NCI-H524 (cell line): ENCODE measurements around the gene C13orf46.
"Not testable (repeated sequence)": the region's sequence is repeated elsewhere in the genome, so short reads cannot be mapped to it uniquely, and the experiment has no call there.

ENCODE experiments used
- DNase-seq, 2 experiments: peaks; one replicate each; lab custom pipeline; 2025; lab: John Stamatoyannopoulos, UW

Gene C13orf46

GRCh38 chr13:113973218-113974164, at the start of gene C13orf46:
Gene C13orf46 (minus strand): TSS chr13:113974076. CDS start chr13:113973997, 79 bp downstream.
- DNase-seq: no peak

DNA sequence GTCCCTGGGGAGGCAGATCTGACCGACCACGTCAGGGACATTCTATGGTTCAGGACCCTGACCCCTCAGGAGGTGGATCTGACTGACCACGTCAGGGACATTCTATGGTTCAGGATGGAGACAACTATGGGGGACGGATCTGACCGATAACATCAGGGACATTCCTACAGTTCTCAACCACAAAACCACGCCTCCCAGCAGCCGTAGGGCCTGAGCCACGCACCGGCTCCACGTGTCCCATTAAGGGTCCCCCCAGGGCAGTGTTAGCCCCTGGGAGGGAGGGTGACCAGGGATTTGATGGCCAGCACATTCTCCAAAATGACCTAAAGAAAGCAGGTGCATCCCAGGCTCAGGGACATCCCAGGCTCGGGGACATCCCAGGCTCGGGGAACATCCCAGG, 49.0 kb upstream of the C13orf46 start:
- DNase-seq: no peak

GRCh38 chr13:114022309-114022669, 48.4 kb upstream of the C13orf46 start:
- DNase-seq: no peak

GRCh38 chr13:114021464-114022308, 47.8 kb upstream of the C13orf46 start:
- DNase-seq: peak in 1 of 2 experiments; percentile 14

GRCh38 chr13:114020750-114021463, 47.0 kb upstream of the C13orf46 start:
- DNase-seq: no peak

- DNase-seq: not testable (repeated sequence)
Observed at GRCh38 chr13:114020134-114020533, 46.3 kb upstream of the C13orf46 start.

GRCh38 chr13:114019367-114019766, 45.5 kb upstream of the C13orf46 start:
- DNase-seq: no peak

DNA sequence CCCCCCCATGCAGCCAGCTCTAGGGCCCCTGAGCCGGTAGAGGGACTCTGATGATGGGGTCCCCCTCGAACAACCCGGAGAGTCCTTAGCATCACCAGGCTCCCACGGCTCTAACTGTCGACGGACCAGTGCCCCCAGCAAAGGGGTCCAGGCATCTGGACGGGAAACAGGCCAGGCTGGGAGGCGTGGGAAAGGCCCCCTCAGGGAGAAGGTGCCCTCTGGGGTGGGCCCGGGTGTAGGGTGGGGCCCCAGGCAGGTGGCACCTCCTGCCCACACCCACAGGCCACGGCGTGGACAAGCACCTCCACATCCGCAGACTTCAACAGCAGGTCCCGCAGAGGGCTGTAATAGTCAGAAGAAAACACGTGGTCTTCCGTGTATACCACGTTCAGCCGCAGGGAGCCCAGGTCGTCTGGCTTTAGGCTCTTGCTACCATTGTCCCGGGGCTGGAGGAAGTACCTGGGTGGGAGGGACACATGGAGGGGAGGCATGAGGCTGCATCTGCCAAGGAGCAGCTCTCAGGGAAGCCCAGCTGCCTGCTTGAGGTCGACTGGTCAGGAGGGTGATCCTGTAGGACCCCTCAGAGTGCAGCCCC, 44.7 kb upstream of the C13orf46 start:
- no peak for DNase-seq

DNA sequence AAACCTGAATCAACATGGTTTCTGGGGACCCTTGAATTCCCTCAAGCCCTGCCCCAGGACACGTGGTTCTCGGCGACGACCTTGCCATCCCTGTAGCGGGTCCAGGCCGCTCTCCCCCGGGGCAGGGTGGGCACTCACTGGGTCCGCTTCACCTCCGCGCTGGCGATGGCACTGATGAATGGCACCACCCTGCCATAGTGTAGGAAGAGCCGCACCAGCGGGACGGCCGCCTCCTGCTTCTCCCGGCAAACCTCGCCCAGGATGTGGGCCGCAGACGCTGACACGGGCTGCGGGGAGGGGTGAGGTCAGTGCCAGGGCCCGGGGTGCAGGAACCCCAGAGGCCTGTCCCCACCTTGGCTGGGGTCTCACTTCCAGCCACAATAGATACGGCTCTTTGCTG, 44.1 kb upstream of the C13orf46 start:
- no peak for DNase-seq

GRCh38 chr13:114017028-114017630, 43.3 kb upstream of the C13orf46 start:
- no peak for DNase-seq

DNA sequence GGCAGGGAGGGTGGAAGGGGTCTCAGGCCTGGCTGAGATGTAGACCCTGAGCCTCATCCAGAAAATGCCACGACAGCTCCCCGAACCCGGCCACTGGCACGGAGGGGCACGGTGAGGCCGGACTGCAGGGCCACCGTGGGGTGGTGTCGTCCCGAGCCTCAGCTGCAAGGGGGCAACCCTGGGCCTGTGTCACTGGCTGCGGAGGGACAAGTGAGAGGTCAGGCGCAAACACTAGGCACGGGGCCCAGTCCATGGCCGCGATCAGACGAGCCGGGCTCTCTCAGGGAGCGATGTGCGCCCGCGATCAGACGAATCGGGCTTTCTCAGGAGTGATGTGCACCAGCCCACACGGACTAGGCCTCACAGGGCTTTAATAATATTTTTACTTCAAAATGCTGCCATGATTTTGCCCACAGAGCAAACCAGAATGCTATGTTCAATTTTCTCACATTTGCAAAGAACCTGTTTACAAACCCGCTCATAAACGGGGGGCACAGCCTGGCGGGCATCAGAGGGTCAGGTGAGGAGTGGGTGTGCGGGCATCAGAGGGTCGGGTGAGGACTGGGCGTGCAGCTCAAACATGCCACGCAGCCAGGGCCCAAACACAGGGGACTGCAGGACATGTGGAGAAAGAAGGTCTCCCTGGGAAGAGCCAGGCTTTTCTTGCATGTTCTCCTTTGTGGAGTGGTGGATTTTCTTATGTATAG, 42.6 kb upstream of the C13orf46 start:
- DNase-seq: no peak

- DNase-seq: no peak
Observed at GRCh38 chr13:114015969-114016295, 42.1 kb upstream of the C13orf46 start.

DNA sequence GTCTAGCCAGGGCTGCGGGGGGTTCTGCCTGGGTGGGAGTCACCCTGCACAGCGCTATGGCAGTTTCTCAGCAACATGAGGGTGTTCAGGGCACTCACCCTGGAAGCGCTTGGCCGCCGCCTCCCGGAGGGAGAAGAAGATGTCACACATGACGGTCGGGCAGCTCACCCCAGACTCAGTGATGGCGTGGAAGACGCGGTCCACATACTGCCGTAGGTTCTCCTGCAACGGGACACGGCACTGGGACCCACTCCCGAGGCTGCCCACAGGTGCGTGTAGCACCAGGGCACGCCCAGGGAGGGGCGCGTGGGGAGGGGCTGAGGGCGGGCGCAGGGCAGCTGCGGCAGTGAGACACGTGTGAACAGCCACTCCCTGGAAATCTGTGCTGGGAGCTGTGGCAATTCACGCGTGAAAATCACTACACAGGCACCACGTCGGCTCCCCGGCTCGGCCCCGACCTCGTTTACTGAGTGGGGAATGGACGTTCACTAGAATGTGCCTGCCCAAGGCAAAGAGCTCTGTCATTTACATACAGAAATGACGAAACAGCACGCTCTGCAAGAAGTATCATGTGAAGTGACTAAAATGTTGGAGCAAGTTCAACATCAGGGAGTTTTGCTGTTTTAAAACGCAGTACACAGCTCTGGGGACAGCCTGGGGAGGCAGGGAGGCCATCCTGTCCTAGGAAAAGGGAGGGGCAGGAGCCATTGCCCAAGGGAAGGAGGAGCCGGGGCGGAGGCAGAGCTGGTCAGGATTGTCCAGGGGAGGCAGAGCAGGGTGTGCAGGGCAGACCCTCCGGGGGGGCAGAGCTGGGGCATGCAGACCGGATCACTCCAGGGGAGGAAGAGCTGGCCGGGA, 41.5 kb upstream of the C13orf46 start:
- DNase-seq: no peak

GRCh38 chr13:114013952-114014629, 40.2 kb upstream of the C13orf46 start:
- DNase-seq: no peak

DNA sequence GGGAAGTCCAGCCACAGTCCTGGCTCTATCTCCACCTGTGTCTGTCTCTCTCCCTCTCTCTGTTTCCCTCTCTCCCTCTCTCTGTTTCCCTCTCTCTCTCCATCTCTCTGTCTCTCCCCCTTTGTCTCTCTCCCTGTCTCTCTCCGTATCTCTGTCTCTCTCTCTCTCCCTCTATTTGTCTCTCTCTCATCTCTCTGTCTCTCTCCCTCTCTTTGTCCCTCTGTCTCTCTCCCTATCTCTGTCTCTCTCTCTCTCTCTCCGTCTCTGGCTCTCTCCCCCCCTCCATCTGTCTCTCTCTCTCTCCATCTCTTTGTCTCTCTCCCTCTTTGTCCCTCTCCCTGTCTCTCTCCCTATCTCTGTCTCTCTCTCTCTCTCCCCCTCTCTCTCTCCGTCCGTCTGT, 39.5 kb upstream of the C13orf46 start:
- no peak for DNase-seq

DNA sequence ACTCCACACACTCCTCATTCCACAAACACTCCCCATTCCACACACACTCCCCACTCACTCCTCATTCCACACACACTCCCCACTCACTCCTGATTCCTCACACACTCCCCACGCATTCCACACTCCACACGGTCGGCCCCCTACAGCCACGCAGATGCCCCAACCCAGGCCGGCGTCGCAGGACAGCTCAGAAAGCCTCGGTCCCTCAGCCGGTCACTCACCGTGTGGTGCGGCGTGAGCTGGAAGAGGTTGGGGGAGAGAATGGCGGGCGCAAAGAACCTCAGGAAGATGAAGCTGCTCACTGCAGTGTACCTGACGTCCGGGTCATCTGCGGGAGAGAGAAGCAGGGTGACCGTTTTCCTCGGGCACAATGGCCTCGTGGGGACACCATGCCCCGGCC, 39.0 kb upstream of the C13orf46 start:
- no peak for DNase-seq

DNA sequence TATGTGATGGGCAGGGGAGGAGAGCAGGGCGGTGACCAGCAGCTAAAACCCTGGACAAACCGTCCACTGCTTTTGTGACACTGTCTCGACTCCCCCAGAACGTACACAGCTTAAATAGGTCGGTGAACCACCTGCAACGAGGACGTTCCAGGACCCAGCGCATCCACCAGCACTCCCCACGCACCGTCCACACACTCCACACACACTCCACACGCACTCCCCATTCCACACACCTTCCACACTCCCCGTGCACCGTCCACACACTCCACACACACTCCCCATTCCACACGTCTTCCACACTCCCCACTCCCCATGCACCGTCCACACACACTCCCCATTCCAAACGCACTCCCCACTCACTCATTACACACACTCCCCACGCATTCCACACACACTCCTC, 38.3 kb upstream of the C13orf46 start:
- no peak for DNase-seq

DNA sequence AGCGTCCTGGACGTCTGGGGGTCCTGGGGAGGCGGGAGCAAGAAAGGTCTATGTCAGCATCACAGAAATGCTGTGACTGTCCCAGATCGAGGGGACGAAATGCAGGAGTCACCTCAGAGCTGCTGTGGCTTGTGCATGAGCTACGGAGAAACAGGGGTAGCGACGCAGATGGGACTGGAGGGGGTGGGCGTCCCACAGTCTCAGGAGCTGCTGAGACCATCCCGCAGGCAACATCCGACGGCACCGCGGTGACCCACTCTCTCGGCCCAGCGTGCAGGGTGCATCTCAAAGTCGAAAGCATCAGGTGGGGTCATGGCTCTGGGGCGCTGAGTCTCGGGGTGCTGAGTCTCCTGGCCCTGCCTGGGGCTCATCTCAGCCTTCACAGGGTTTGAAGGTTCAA, 37.4 kb upstream of the C13orf46 start:
- no peak for DNase-seq

GRCh38 chr13:114010401-114011101, 36.7 kb upstream of the C13orf46 start:
- no peak for DNase-seq
